WTC11 (cell line): ENCODE measurements around the gene COL13A1. TPM values are rescaled to one million over a fixed set of nuclear protein-coding genes. Genes with fewer than 3 reads are reported as not detected.

Experiments used
- ATAC-seq: fragments of 200-7000 bp; cut with Tn5 transposase; 2 replicates; pipeline ENCODE4 v1.10.0; 2021; ENCODE audit warnings: mild to moderate bottlenecking, moderate library complexity
- CTCF ChIA-PET: fragments of 300-600 bp; sonication (Branson Sonifier 250); formaldehyde crosslinking; loops from one replicate; lab custom pipeline; 2021; ENCODE audit warnings: antibody characterized with exemption; lab: Charles Lee
- POLR2A ChIA-PET: fragments of 350-600 bp; sonication (Branson Sonifier 250); formaldehyde crosslinking; loops from one replicate; lab custom pipeline; 2021; ENCODE audit warnings: antibody characterized with exemption; lab: Charles Lee
- DNase-seq: peaks from one replicate; pipeline ENCODE4 v3.0.0; 2021; ENCODE audit warnings: low spot score
- H3K27ac Mint-ChIP-seq: 2 replicates; pipeline ENCODE4 v1.8.0; 2021; ENCODE audit warnings: mixed read lengths
- H3K27me3 Mint-ChIP-seq: 2 replicates; pipeline ENCODE4 v1.8.0; 2021; ENCODE audit warnings: low read depth, mild to moderate bottlenecking, moderate library complexity, mixed read lengths
- H3K36me3 Mint-ChIP-seq: 2 replicates; pipeline ENCODE4 v1.8.0; 2021; ENCODE audit warnings: mixed read lengths
- H3K4me1 Mint-ChIP-seq: 2 replicates; pipeline ENCODE4 v1.8.0; 2022; ENCODE audit warnings: mixed read lengths
- H3K4me3 Mint-ChIP-seq: 2 replicates; pipeline ENCODE4 v1.8.0; 2021; ENCODE audit warnings: mild to moderate bottlenecking, moderate library complexity, mixed read lengths
- H3K9me3 Mint-ChIP-seq: 2 replicates; pipeline ENCODE4 v1.8.0; 2021; ENCODE audit warnings: mixed read lengths
- AR ChIP-seq: fragments of 250-450 bp; sonication (Bioruptor Pico); IDR thresholded peaks from 2 replicates; pipeline ENCODE4 v1.9.0; 2021; ENCODE audit warnings: mild to moderate bottlenecking
- ATF1 ChIP-seq: sonication (generic); formaldehyde crosslinking; IDR thresholded peaks from 2 replicates; pipeline ENCODE4 v1.8.1; 2023; ENCODE audit warnings: mild to moderate bottlenecking, moderate library complexity, missing genetic modification reagents
- CBFB ChIP-seq: sonication (generic); formaldehyde crosslinking; IDR thresholded peaks from 2 replicates; pipeline ENCODE4 v1.8.1; 2022; ENCODE audit warnings: mild to moderate bottlenecking, low read depth, missing genetic modification reagents
- E2F4 ChIP-seq: sonication (generic); formaldehyde crosslinking; IDR thresholded peaks from 2 replicates; pipeline ENCODE4 v1.8.1; 2022; ENCODE audit warnings: low read depth, mild to moderate bottlenecking, moderate library complexity, missing genetic modification reagents, borderline replicate concordance
- GABPB1 ChIP-seq: sonication (generic); formaldehyde crosslinking; IDR thresholded peaks from 2 replicates; pipeline ENCODE4 v1.8.1; 2023; ENCODE audit warnings: mild to moderate bottlenecking, missing genetic modification reagents
- HMGA2 ChIP-seq: fragments of 250-450 bp; sonication (Bioruptor Pico); IDR thresholded peaks from 2 replicates; pipeline ENCODE4 v1.4.0; 2021; ENCODE audit warnings: mild to moderate bottlenecking, moderate library complexity
- HMGXB4 ChIP-seq: sonication (generic); formaldehyde crosslinking; IDR thresholded peaks from 2 replicates; pipeline ENCODE4 v1.8.1; 2023; ENCODE audit warnings: mild to moderate bottlenecking, moderate library complexity, missing genetic modification reagents
- IRF2 ChIP-seq: sonication (generic); formaldehyde crosslinking; IDR thresholded peaks from 2 replicates; pipeline ENCODE4 v1.8.0; 2022; ENCODE audit warnings: low read depth, missing genetic modification reagents, borderline replicate concordance
- NFATC4 ChIP-seq: fragments of 250-450 bp; sonication (Bioruptor Pico); IDR thresholded peaks from 2 replicates; pipeline ENCODE4 v1.9.0; 2021; ENCODE audit warnings: mild to moderate bottlenecking
- RORB ChIP-seq: fragments of 250-450 bp; sonication (Bioruptor Pico); IDR thresholded peaks from 2 replicates; pipeline ENCODE4 v1.9.0; 2021; ENCODE audit warnings: mild to moderate bottlenecking
- SMAD4 ChIP-seq: sonication (generic); formaldehyde crosslinking; IDR thresholded peaks from 2 replicates; pipeline ENCODE4 v1.8.0; 2022; ENCODE audit warnings: mild to moderate bottlenecking, missing genetic modification reagents
- TP53 ChIP-seq: sonication (generic); formaldehyde crosslinking; IDR thresholded peaks from 2 replicates; pipeline ENCODE4 v1.8.1; 2023; ENCODE audit warnings: mild to moderate bottlenecking, missing genetic modification reagents
- ZBTB43 ChIP-seq: sonication (generic); formaldehyde crosslinking; IDR thresholded peaks from 2 replicates; pipeline ENCODE4 v1.8.1; 2023; ENCODE audit warnings: mild to moderate bottlenecking, missing genetic modification reagents
- ZNF219 ChIP-seq: sonication (generic); formaldehyde crosslinking; IDR thresholded peaks from 2 replicates; pipeline ENCODE4 v1.8.0; 2023; ENCODE audit warnings: missing genetic modification reagents, mild to moderate bottlenecking, borderline replicate concordance
- ZNF281 ChIP-seq: sonication (generic); formaldehyde crosslinking; IDR thresholded peaks from 2 replicates; pipeline ENCODE4 v1.8.0; 2023; ENCODE audit warnings: mild to moderate bottlenecking, missing genetic modification reagents
- ZNF416 ChIP-seq: fragments of 250-450 bp; sonication (Bioruptor Pico); IDR thresholded peaks from 2 replicates; pipeline ENCODE4 v1.9.0; 2021; ENCODE audit warnings: mild to moderate bottlenecking, inconsistent platforms
- ZNF423 ChIP-seq: fragments of 250-450 bp; sonication (Bioruptor Pico); IDR thresholded peaks from 2 replicates; pipeline ENCODE4 v2.1.2; 2022; ENCODE audit warnings: mild to moderate bottlenecking, moderate library complexity
- total RNA-seq: library from RNA; stranded (reverse); gene quantifications from 3 replicates; pipeline ENCODE4 v1.2.3, GENCODE V29; 2021

The COL13A1 gene
- total RNA-seq, 1 experiment from 2014 or later: 7.1 TPM

- no peak for TF ChIP-seq ZBTB43 (CRISPR knock-in tag)
- no peak for TF ChIP-seq ZNF416
- TF ChIP-seq GABPB1 (CRISPR knock-in tag): no peak
- TF ChIP-seq TP53: no peak
- TF ChIP-seq CBFB (CRISPR knock-in tag): no peak
Measured at GRCh38 chr10:69810097-69810496, 8.4 kb downstream of the COL13A1 start (continued).

- Mint-ChIP-seq H3K36me3 (no peaks in the 10 kb centered on the region), H3K27me3 (peaks cover 4% of the 10 kb centered on the region; the same call in 1 of the 2 replicates)
- DNase-seq: no peak
- TF ChIP-seq E2F4 (no peak), ATF1 (no peak), HMGA2 (CRISPR knock-in tag) (no peak), ZNF219 (CRISPR knock-in tag) (no peak), RORB (CRISPR knock-in tag) (no peak), IRF2 (CRISPR knock-in tag) (no peak), SMAD4 (CRISPR knock-in tag) (no peak), AR (CRISPR knock-in tag) (no peak)
- TF ChIP-seq, all 79 proteins: peak for 0
- Mint-ChIP-seq H3K9me3 (no peaks in the 10 kb centered on the region), H3K4me3 (no peak overlapping the region), H3K4me1 (peaks cover 26% of the 10 kb centered on the region), H3K27ac (no peak overlapping the region)
- CTCF ChIA-PET: interaction anchor here (0.6 to 2.5 kb wide), 11 partner anchors 10 to 310 kb away, joined by 3 to 16 read pairs (median 4); no protein-coding TSS in a partner anchor
- ATAC-seq: no peak
- POLR2A ChIA-PET: no interaction called here
Measured at GRCh38 chr10:69810675-69811397, 9.1 kb downstream of the COL13A1 start.

GRCh38 chr10:69813632-69814031 is 11.9 kb downstream of the COL13A1 start:
- Mint-ChIP-seq H3K27me3 (peaks cover 8% of the 10 kb centered on the region), H3K36me3 (peaks cover 6% of the 10 kb centered on the region), H3K4me1 (peaks cover 36% of the 10 kb centered on the region), H3K9me3 (peaks cover 7% of the 10 kb centered on the region), H3K4me3 (no peak overlapping the region), H3K27ac (no peak overlapping the region)
- CTCF ChIA-PET: interaction anchor here (1.1 to 4.0 kb wide), 4 partner anchors 9 to 101 kb away, joined by 3 to 17 read pairs (median 6); no protein-coding TSS in a partner anchor
- ATAC-seq: peak; percentile 58
- TF ChIP-seq ZNF423: no peak
- TF ChIP-seq NFATC4 (CRISPR knock-in tag): no peak
- POLR2A ChIA-PET: no interaction called here
- no peak for DNase-seq

GRCh38 chr10:69814251-69814650 is 12.5 kb downstream of the COL13A1 start:
- no peak for DNase-seq
- no peak overlapping the region for H3K4me3 Mint-ChIP-seq
- CTCF ChIA-PET: interaction anchor here (1.1 to 4.0 kb wide), 3 partner anchors 8 to 100 kb away, joined by 3 to 17 read pairs (median 3); no protein-coding TSS in a partner anchor
- TF ChIP-seq IRF2 (CRISPR knock-in tag) (no peak), AR (CRISPR knock-in tag) (no peak), ZNF281 (CRISPR knock-in tag) (no peak), HMGXB4 (CRISPR knock-in tag) (no peak)

More at GRCh38 chr10:69814251-69814650, 12.5 kb downstream of the COL13A1 start:
- ATAC-seq: no peak
- Mint-ChIP-seq H3K27ac (no peak overlapping the region), H3K36me3 (peaks cover 12% of the 10 kb centered on the region), H3K9me3 (peaks cover 13% of the 10 kb centered on the region), H3K27me3 (peaks cover 9% of the 10 kb centered on the region), H3K4me1 (peaks cover 36% of the 10 kb centered on the region)
- POLR2A ChIA-PET: no interaction called here
